Psoas muscle (tissue), 8 donors: ENCODE measurements around the gene CALML6. TPM values are rescaled to one million over a fixed set of nuclear protein-coding genes. Genes with fewer than 3 reads are reported as not detected.

Experiments
- ATAC-seq, 4 donors: fragments of 200-7000 bp; cut with Tn5 transposase; one replicate each; pipeline ENCODE4 v1.9.1; 2020; ENCODE audit warnings: moderate library complexity in 3 of 4, mild to moderate bottlenecking in 2 of 4
- DNase-seq, 2 donors: peaks; one replicate each; pipeline ENCODE4 v3.0.0-alpha.2; 2020
- H3K27ac ChIP-seq: fragments of 200-600 bp; one replicate; pipeline ENCODE4 v1.8.0; 2022
- H3K27me3 ChIP-seq, 3 donors: fragments of 200-600 bp in 1 of 3; one replicate each; pipeline versions ENCODE4 v1.6.1 to v1.8.0; 2013 to 2022; ENCODE audit warnings: low read length in 2 of 3, mild to moderate bottlenecking in 2 of 3, moderate library complexity in 1 of 3; ENCODE audit not compliant: insufficient read depth in 3 of 3
- H3K36me3 ChIP-seq, 2 donors: fragments of 200-600 bp in 1 of 2; one replicate each; pipeline versions ENCODE4 v1.6.1 to v1.8.0; 2013 to 2022; ENCODE audit warnings: low read depth in 1 of 2, mild to moderate bottlenecking in 1 of 2, moderate library complexity in 1 of 2; ENCODE audit not compliant: insufficient read depth in 1 of 2
- H3K4me1 ChIP-seq: fragments of 200-600 bp; one replicate; pipeline ENCODE4 v1.8.0; 2022
- H3K4me3 ChIP-seq: fragments of 200-600 bp; one replicate; pipeline ENCODE4 v1.8.0; 2022; ENCODE audit warnings: mild to moderate bottlenecking
- H3K9me3 ChIP-seq: fragments of 200-600 bp; one replicate; pipeline ENCODE4 v1.8.0; 2022
- CTCF ChIP-seq: fragments of 200-600 bp; IDR thresholded peaks from one replicate; pipeline ENCODE4 v1.8.0; 2022; ENCODE audit warnings: antibody characterized with exemption
- WGBS, 3 donors: extraction: QIAGEN DNeasy Blood & Tissue Kit; methylation state at CpG; one replicate each; pipeline versions ENCODE4 v1.1.6 to v1.1.7; 2013; 5-methylcytosine and 5-hydroxymethylcytosine counted together
- intact Hi-C, 2 donors: fragments of 100-400 bp; cut with DNase I; formaldehyde crosslinking; loops; one replicate each; pipeline versions ENCODE4 v1.11.0 to v1.14.2; 2022
- polyA plus RNA-seq, 3 donors: library from polyadenylated mRNA; stranded (reverse); fragments of 200-250 nt; gene quantifications; one replicate each; pipeline ENCODE4 v1.2.3, GENCODE V29; 2013
- total RNA-seq, 4 donors: library from RNA; stranded (reverse); fragmentation: NEBNext Ultra II Directional in 2 of 4; extraction: Animal tissue kit (Norgen Biotek cat#: 25700) in 2 of 4; gene quantifications; one replicate each; pipeline versions ENCODE4 v1.2.1 to v1.2.4, GENCODE V29; 2021 to 2023
- donor health status: healthy with polysubstance abuse.
- donor health status: DM: no; HTN: no; CAD: no; lungs with moderate emphysema.
- donor health status: Bipolar disorder and iron deficiency.
- donor health status: healthy.
- donor health status: DM: yes; HTN: yes; CAD: no.
- donor health status: DM: no; HTN: no; CAD: no.
- donor health status: DM: no; HTN: no; CAD: no.
- donor health status: DM: yes; HTN: yes; CAD: no.

Gene CALML6
- total and polyA plus RNA-seq, 7 donors = 4.2 to 75.4 (median 25.6) TPM

GRCh38 chr1:1937061-1937460, 22.0 kb downstream of the CALML6 start:
- Histone ChIP-seq H3K27me3 (peaks cover 0 to 28% (median 0%) of the 10 kb centered on the region in 3 donors), H3K36me3 (no peaks in the 10 kb centered on the region), H3K9me3 (no peaks in the 10 kb centered on the region), H3K4me3 (no peak overlapping the region), H3K4me1 (no peaks in the 10 kb centered on the region), H3K27ac (no peak overlapping the region)
- intact Hi-C loops = no loop called here
- TF ChIP-seq CTCF = no peak
- DNase-seq (no peak), ATAC-seq (no peak)
- WGBS, 3 donors = 53 to 64% (median 55%) methylated on average over 15 of the region's 15 CpGs

- no peaks in the 10 kb centered on the region for H3K4me1 ChIP-seq
- H3K27ac ChIP-seq = no peak overlapping the region
- DNase-seq = no peak
- TF ChIP-seq CTCF = no peak
- 53 to 57% (median 53%) methylated on average over 16 of the region's 16 CpGs for WGBS, 3 donors
- intact Hi-C loops = no loop called here
- H3K36me3 ChIP-seq = no peaks in the 10 kb centered on the region
- no peak overlapping the region for H3K4me3 ChIP-seq
- no peaks in the 10 kb centered on the region for H3K9me3 ChIP-seq
- H3K27me3 ChIP-seq = peaks cover 0 to 32% (median 0%) of the 10 kb centered on the region in 3 donors
- no peak for ATAC-seq
Measured at GRCh38 chr1:1937549-1938275, 22.7 kb downstream of the CALML6 start.

GRCh38 chr1:1938276-1938573, 23.2 kb downstream of the CALML6 start:
- Histone ChIP-seq H3K4me3 (no peak overlapping the region), H3K9me3 (no peaks in the 10 kb centered on the region), H3K36me3 (no peaks in the 10 kb centered on the region), H3K27me3 (peaks cover 0 to 32% (median 0%) of the 10 kb centered on the region in 3 donors), H3K4me1 (no peaks in the 10 kb centered on the region), H3K27ac (no peak overlapping the region)
- ATAC-seq = no peak
- WGBS, 3 donors = 71 to 74% (median 71%) methylated on average over 6 of the region's 6 CpGs
- no peak for DNase-seq
- intact Hi-C loops = no loop called here
- no peak for TF ChIP-seq CTCF

GRCh38 chr1:1938613-1939295, 23.7 kb downstream of the CALML6 start:
- H3K4me1 ChIP-seq = no peaks in the 10 kb centered on the region
- peaks cover 0 to 38% (median 0%) of the 10 kb centered on the region in 3 donors for H3K27me3 ChIP-seq
- no peak for TF ChIP-seq CTCF
- 76 to 83% (median 77%) methylated on average over 22 to 24 of the region's 24 CpGs for WGBS, 3 donors
- H3K4me3 ChIP-seq = no peak overlapping the region
- no peak overlapping the region for H3K27ac ChIP-seq
- intact Hi-C loops = no loop called here
- DNase-seq (no peak), ATAC-seq (no peak)
- H3K36me3 ChIP-seq = no peaks in the 10 kb centered on the region
- H3K9me3 ChIP-seq = no peaks in the 10 kb centered on the region
